HepG2 (cell line): ENCODE data around the gene ZNF132. TPM values are rescaled to one million over a fixed set of nuclear protein-coding genes. Genes with fewer than 3 reads are reported as not detected.

Source experiments
- AKAP8 ChIP-seq: sonication (generic); formaldehyde crosslinking; IDR thresholded peaks from 2 replicates; pipeline ENCODE4 v1.5.1; 2020; ENCODE audit warnings: mild to moderate bottlenecking, missing genetic modification reagents
- FOXA1 ChIP-seq, 2 experiments: fragments of 450-650 bp in 1 of 2; sonication (generic) in 1 of 2; formaldehyde crosslinking in 1 of 2; IDR thresholded peaks; 2 replicates each; pipeline versions ENCODE4 v1.4.0 to v1.6.1; 2016 to 2020; ENCODE audit warnings: missing genetic modification reagents in 1 of 2
- PRPF4 ChIP-seq: fragments of 200-400 bp; formaldehyde crosslinking; IDR thresholded peaks from 2 replicates; pipeline ENCODE4 v1.6.1; 2016; ENCODE audit warnings: low read length, low read depth; ENCODE audit not compliant: poor library complexity, severe bottlenecking
- SCMH1 ChIP-seq: sonication (generic); formaldehyde crosslinking; IDR thresholded peaks from 2 replicates; pipeline ENCODE4 v1.9.0; 2021; ENCODE audit warnings: missing genetic modification reagents, mild to moderate bottlenecking, borderline replicate concordance
- SETDB1 ChIP-seq: sonication (generic); formaldehyde crosslinking; IDR thresholded peaks from 2 replicates; pipeline ENCODE4 v1.5.1; 2020; ENCODE audit warnings: missing genetic modification reagents, mild to moderate bottlenecking, borderline replicate concordance
- SKIL ChIP-seq: sonication (generic); formaldehyde crosslinking; IDR thresholded peaks from 2 replicates; pipeline ENCODE4 v1.8.0; 2022; ENCODE audit warnings: missing genetic modification reagents, mild to moderate bottlenecking, moderate library complexity, borderline replicate concordance
- SP2 ChIP-seq: sonication (generic); formaldehyde crosslinking; IDR thresholded peaks from 2 replicates; pipeline ENCODE4 v1.5.1; 2020; ENCODE audit warnings: mild to moderate bottlenecking, missing genetic modification reagents
- SRF ChIP-seq: IDR thresholded peaks from 2 replicates; pipeline ENCODE4 v1.6.1; 2011; ENCODE audit warnings: mild to moderate bottlenecking, low read depth, low read length, moderate library complexity
- TMF1 ChIP-seq: sonication (generic); formaldehyde crosslinking; IDR thresholded peaks from 2 replicates; pipeline ENCODE4 v1.8.1; 2022; ENCODE audit warnings: low read depth, missing genetic modification reagents
- TOE1 ChIP-seq: sonication (generic); formaldehyde crosslinking; IDR thresholded peaks from 2 replicates; pipeline ENCODE4 v1.4.0; 2020; ENCODE audit warnings: mild to moderate bottlenecking, missing genetic modification reagents
- ZNF317 ChIP-seq: sonication (generic); formaldehyde crosslinking; IDR thresholded peaks from 2 replicates; pipeline ENCODE4 v1.5.0; 2020; ENCODE audit warnings: mild to moderate bottlenecking, missing genetic modification reagents
- ZNF329 ChIP-seq: sonication (generic); formaldehyde crosslinking; IDR thresholded peaks from 2 replicates; pipeline ENCODE4 v1.9.0; 2021; ENCODE audit warnings: low read depth, mild to moderate bottlenecking, missing genetic modification reagents
- ZNF564 ChIP-seq: sonication (generic); formaldehyde crosslinking; IDR thresholded peaks from 2 replicates; pipeline ENCODE4 v1.8.1; 2023; ENCODE audit warnings: mild to moderate bottlenecking, missing genetic modification reagents
- ZNF577 ChIP-seq: sonication (generic); formaldehyde crosslinking; IDR thresholded peaks from 2 replicates; pipeline ENCODE4 v1.4.0; 2020; ENCODE audit warnings: mild to moderate bottlenecking, low read depth, missing genetic modification reagents, borderline replicate concordance
- ZNF660 ChIP-seq: sonication (generic); formaldehyde crosslinking; IDR thresholded peaks from 2 replicates; pipeline ENCODE4 v1.5.1; 2020; ENCODE audit warnings: mild to moderate bottlenecking, low read depth, missing genetic modification reagents, borderline replicate concordance
- ZNF670 ChIP-seq: sonication (generic); formaldehyde crosslinking; IDR thresholded peaks from 2 replicates; pipeline ENCODE4 v1.8.0; 2022; ENCODE audit warnings: mild to moderate bottlenecking, missing genetic modification reagents, borderline replicate concordance
- ZNF792 ChIP-seq: IDR thresholded peaks from 2 replicates; pipeline ENCODE4 v1.6.1; 2016
- ZNF83 ChIP-seq: sonication (generic); formaldehyde crosslinking; IDR thresholded peaks from 2 replicates; pipeline ENCODE4 v1.4.0; 2020; ENCODE audit warnings: missing genetic modification reagents, mild to moderate bottlenecking, borderline replicate concordance
- ZUFSP ChIP-seq: sonication (generic); formaldehyde crosslinking; IDR thresholded peaks from 2 replicates; pipeline ENCODE4 v1.9.0; 2021; ENCODE audit warnings: missing genetic modification reagents, mild to moderate bottlenecking, borderline replicate concordance
- ZZZ3 ChIP-seq: sonication (generic); formaldehyde crosslinking; IDR thresholded peaks from 2 replicates; pipeline ENCODE4 v1.4.0; 2020; ENCODE audit warnings: missing genetic modification reagents, mild to moderate bottlenecking, borderline replicate concordance
- polyA plus RNA-seq, 8 experiments: library from polyadenylated mRNA; depleted of rRNA in 3 of 8; stranded (reverse) in 7 of 8; unstranded in 1 of 8; fragments of >200 nt; fragmentation: Illumina TruSeq in 4 of 8; extraction: Trizol in 4 of 8; gene quantifications; 2 replicates each; pipeline versions ENCODE4 v1.2.1 to v1.2.3, GENCODE V29; 2011 to 2016; ENCODE audit warnings: low read depth in 4 of 8, missing spikeins in 1 of 8, mixed read lengths in 1 of 8; ENCODE audit not compliant: insufficient read depth in 1 of 8
- total RNA-seq, 5 experiments: library from RNA; depleted of rRNA; stranded (reverse); fragments of >200 nt; fragmentation: Illumina TruSeq; extraction: Trizol; gene quantifications; 2 replicates each; pipeline ENCODE4 v1.2.3, GENCODE V29; 2016; ENCODE audit warnings: low read depth in 1 of 5
- TF ChIP-seq, protein P1 (sequence below): sonication (generic); formaldehyde crosslinking; IDR thresholded peaks from 2 replicates; pipeline ENCODE4 v1.4.0; 2020; ENCODE audit warnings: missing genetic modification reagents; ENCODE audit errors: not compliant biosample characterization
- TF ChIP-seq, protein P2 (sequence below): sonication (generic); formaldehyde crosslinking; IDR thresholded peaks from 2 replicates; pipeline ENCODE4 v1.8.0; 2022; ENCODE audit warnings: mild to moderate bottlenecking, missing genetic modification reagents; ENCODE audit not compliant: insufficient replicate concordance

ZNF132 gene
- total and polyA plus RNA-seq, 2 of the 13 experiments (the other 11 are each of a cell fraction or from before 2014, with no cell fraction given): not detected

- no peak for TF ChIP-seq ZZZ3 (CRISPR knock-in tag)
- no peak; the same call in 1 of the 2 replicates for TF ChIP-seq TMF1 (CRISPR knock-in tag)
- TF ChIP-seq AKAP8: peak; percentile 99
- 0 out of 2 replicates have a peak, but pooled peaks have one; percentile 47 for TF ChIP-seq ZNF329 (CRISPR knock-in tag)
- TF ChIP-seq ZNF660 (CRISPR knock-in tag): no peak
- no peak for TF ChIP-seq ZNF577 (CRISPR knock-in tag)
- peak; percentile 74; the same call in 1 of the 2 replicates for TF ChIP-seq SP2
- TF ChIP-seq ZNF317 (CRISPR knock-in tag): peak; percentile 45
- TF ChIP-seq PRPF4: no peak
- no peak for TF ChIP-seq ZUFSP (CRISPR knock-in tag)
- no peak for TF ChIP-seq ZNF83
- TF ChIP-seq SKIL (CRISPR knock-in tag): no peak
- 0 out of 2 replicates have a peak, but pooled peaks have one; percentile 25 for TF ChIP-seq ZNF670 (CRISPR knock-in tag)
- TF ChIP-seq, protein P1, sequence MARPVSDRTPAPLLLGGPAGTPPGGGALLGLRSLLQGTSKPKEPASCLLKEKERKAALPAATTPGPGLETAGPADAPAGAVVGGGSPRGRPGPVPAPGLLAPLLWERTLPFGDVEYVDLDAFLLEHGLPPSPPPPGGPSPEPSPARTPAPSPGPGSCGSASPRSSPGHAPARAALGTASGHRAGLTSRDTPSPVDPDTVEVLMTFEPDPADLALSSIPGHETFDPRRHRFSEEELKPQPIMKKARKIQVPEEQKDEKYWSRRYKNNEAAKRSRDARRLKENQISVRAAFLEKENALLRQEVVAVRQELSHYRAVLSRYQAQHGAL: no peak
- no peak for TF ChIP-seq TOE1
- TF ChIP-seq SRF: no peak
- no peak for TF ChIP-seq FOXA1 (IDR thresholded peaks at IDR 0.05)
- no peak for TF ChIP-seq FOXA1 (CRISPR knock-in tag; IDR thresholded peaks at IDR 0.05)
- TF ChIP-seq, protein P2, sequence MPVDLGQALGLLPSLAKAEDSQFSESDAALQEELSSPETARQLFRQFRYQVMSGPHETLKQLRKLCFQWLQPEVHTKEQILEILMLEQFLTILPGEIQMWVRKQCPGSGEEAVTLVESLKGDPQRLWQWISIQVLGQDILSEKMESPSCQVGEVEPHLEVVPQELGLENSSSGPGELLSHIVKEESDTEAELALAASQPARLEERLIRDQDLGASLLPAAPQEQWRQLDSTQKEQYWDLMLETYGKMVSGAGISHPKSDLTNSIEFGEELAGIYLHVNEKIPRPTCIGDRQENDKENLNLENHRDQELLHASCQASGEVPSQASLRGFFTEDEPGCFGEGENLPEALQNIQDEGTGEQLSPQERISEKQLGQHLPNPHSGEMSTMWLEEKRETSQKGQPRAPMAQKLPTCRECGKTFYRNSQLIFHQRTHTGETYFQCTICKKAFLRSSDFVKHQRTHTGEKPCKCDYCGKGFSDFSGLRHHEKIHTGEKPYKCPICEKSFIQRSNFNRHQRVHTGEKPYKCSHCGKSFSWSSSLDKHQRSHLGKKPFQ (CRISPR knock-in tag): no peak
- TF ChIP-seq ZNF564 (CRISPR knock-in tag): peak; percentile 69; the same call in 1 of the 2 replicates
- no peak for TF ChIP-seq SCMH1 (CRISPR knock-in tag)
- TF ChIP-seq ZNF792 (CRISPR knock-in tag): 0 out of 2 replicates have a peak, but pooled peaks have one; percentile 19
- no peak for TF ChIP-seq SETDB1
These were observed 36.0 kb upstream of the ZNF132 start, which contains the start of gene ZNF446 (continued) for GRCh38 chr19:58475714-58476497.
